ENCODE measurements around the gene CTR9.
A peak's percentile ranks its signal among the peaks of the same experiment; 100 is the strongest.

Gene CTR9

DNA sequence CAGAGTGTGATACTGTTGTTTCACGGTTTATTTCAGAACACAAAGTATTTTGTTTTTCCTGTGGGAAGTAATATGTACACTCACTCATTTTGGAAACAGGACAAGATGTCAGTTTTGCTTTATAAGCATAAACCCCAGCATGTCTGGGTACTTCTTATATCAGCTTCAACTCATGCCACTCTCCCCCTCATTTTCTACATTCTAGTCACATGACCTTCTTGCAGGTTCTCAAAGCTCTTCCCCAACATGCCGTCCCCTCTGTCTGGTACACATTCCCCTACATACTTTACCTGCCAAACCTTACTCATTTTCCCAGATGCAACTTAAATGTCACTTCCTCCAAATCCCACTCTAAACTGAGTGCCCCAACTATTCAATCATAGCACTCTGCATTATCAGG, 1.6 kb upstream of the CTR9 start:
- DNase-seq (ENCODE audit: low spot score in 2 of 2) (no peak), ATAC-seq (replicated peaks; ENCODE audit: extremely low read depth, poor library complexity, severe bottlenecking) (no peak)
- Mint-ChIP-seq H3K9me3 (no peaks in the 10 kb centered on the region), H3K4me1 (peaks cover 28% of the 10 kb centered on the region), H3K4me3 (no peak overlapping the region), H3K27ac (ENCODE audit: low read depth) (no peak overlapping the region), H3K36me3 (ENCODE audit: insufficient read depth) (peaks cover 8% of the 10 kb centered on the region), H3K27me3 (no peaks in the 10 kb centered on the region)

- Mint-ChIP-seq H3K4me3 (peak overlapping the region; percentile 95), H3K9me3 (no peaks in the 10 kb centered on the region), H3K27ac (ENCODE audit: low read depth) (peak overlapping the region; percentile 89), H3K4me1 (peaks cover 20% of the 10 kb centered on the region), H3K36me3 (ENCODE audit: insufficient read depth) (peaks cover 19% of the 10 kb centered on the region), H3K27me3 (no peaks in the 10 kb centered on the region)
- DNase-seq (ENCODE audit: low spot score in 2 of 2) (no peak), ATAC-seq (replicated peaks; ENCODE audit: extremely low read depth, poor library complexity, severe bottlenecking) (peak; percentile 28)
Observed at GRCh38 chr11:10751581-10751940, 515 bp downstream of the CTR9 start.

- H3K36me3 Mint-ChIP-seq (ENCODE audit: insufficient read depth), result peaks cover 23% of the 10 kb centered on the region
- no peaks in the 10 kb centered on the region for H3K9me3 Mint-ChIP-seq
- H3K27me3 Mint-ChIP-seq, result no peaks in the 10 kb centered on the region
- peak overlapping the region; percentile 89 for H3K27ac Mint-ChIP-seq (ENCODE audit: low read depth)
- ATAC-seq (replicated peaks; ENCODE audit: extremely low read depth, poor library complexity, severe bottlenecking), result no peak
- H3K4me3 Mint-ChIP-seq, result peak overlapping the region; percentile 95
- peaks cover 20% of the 10 kb centered on the region for H3K4me1 Mint-ChIP-seq
- no peak for DNase-seq (ENCODE audit: low spot score in 2 of 2)
Observed at GRCh38 chr11:10752061-10752460, 1.0 kb downstream of the CTR9 start.

GRCh38 chr11:10752486-10752885, 1.4 kb downstream of the CTR9 start:
- Mint-ChIP-seq H3K9me3 (no peaks in the 10 kb centered on the region), H3K27ac (ENCODE audit: low read depth) (no peak overlapping the region), H3K27me3 (no peaks in the 10 kb centered on the region), H3K36me3 (ENCODE audit: insufficient read depth) (peaks cover 27% of the 10 kb centered on the region), H3K4me3 (peak overlapping the region; percentile 95), H3K4me1 (peaks cover 20% of the 10 kb centered on the region)
- DNase-seq (ENCODE audit: low spot score in 2 of 2), result no peak
- ATAC-seq (replicated peaks; ENCODE audit: extremely low read depth, poor library complexity, severe bottlenecking), result no peak

DNA sequence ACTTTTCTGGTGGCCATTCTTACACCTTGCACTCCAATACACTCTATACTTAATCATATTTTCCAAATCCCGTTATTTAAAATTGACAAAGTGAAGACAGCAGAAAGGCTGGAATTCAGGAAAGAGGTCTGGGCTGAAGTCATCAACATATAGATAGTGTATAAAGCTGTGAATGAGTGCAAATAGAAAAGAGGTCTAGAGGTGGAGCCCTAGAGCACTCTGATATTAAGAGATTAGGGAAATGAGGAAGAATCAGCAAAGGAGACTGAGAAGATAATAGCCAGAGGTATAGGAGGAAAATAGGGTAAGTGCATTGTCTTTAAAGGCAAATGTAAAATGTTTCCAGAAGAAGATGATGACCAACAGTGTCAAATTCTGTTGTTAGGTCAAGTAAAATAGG, 7.9 kb downstream of the CTR9 start:
- peaks cover 5% of the 10 kb centered on the region for H3K4me1 Mint-ChIP-seq
- ATAC-seq (replicated peaks; ENCODE audit: extremely low read depth, poor library complexity, severe bottlenecking) (no peak), DNase-seq (ENCODE audit: low spot score in 2 of 2) (no peak)
- no peaks in the 10 kb centered on the region for H3K9me3 Mint-ChIP-seq
- peaks cover 42% of the 10 kb centered on the region for H3K36me3 Mint-ChIP-seq (ENCODE audit: insufficient read depth)
- no peak overlapping the region for H3K27ac Mint-ChIP-seq (ENCODE audit: low read depth)
- no peak overlapping the region for H3K4me3 Mint-ChIP-seq
- no peaks in the 10 kb centered on the region for H3K27me3 Mint-ChIP-seq

DNA sequence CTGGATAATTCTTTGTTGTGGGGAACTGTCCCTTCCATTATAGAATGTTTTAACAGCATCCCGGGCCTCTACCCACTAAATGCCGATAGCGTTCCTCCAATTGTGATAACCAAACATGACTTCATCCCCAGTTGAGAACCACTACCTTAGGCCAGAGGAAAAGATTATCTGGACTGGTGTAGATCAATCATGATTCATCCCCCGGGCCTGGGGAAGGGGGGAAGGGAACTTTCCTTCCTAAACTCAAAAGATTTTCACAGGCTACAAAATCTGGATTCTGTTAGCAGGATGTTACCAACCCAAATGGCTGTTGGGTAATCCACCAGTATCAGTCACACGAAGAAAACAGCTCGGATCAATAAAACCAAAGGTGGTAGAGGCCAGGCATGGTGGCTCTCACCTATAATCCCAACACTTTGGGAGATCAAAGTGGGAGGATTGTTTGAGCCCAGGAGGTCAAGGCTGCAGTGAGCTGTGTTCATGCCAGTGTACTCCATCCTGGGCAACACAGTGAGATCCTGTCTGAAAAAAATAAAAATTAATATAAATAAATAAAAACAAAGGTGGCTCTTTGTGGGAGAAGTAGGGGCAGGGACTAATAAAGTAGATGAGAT, 10.1 kb downstream of the CTR9 start:
- no peak overlapping the region for H3K4me3 Mint-ChIP-seq

DNA sequence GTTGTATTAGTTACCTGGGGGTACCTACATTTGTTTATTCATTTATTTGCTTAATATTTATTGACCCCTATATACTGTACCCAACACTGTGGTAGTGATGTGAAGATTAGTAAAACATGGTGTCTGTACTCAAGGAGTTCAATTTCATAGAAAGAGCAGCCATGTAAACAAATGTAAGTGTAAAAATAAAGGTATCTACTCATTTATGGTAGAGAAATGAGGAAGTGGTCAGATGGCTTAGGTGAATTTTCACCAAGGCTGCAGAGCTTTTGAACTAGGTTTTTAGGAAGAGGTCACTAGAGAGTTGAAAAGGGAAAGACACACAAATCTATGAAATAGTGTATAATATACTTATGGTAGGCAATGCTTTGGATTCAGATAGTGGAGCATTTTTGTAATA, 11.1 kb downstream of the CTR9 start:
- H3K36me3 Mint-ChIP-seq (ENCODE audit: insufficient read depth), result peaks cover 51% of the 10 kb centered on the region
- H3K4me3 Mint-ChIP-seq, result no peak overlapping the region
- peaks cover 5% of the 10 kb centered on the region for H3K4me1 Mint-ChIP-seq
- DNase-seq (ENCODE audit: low spot score in 2 of 2) (no peak), ATAC-seq (replicated peaks; ENCODE audit: extremely low read depth, poor library complexity, severe bottlenecking) (no peak)
- no peak overlapping the region for H3K27ac Mint-ChIP-seq (ENCODE audit: low read depth)
- H3K27me3 Mint-ChIP-seq, result no peaks in the 10 kb centered on the region
- no peaks in the 10 kb centered on the region for H3K9me3 Mint-ChIP-seq

More for the DNA sequence above, 10.1 kb downstream of the CTR9 start:
- Mint-ChIP-seq H3K36me3 (ENCODE audit: insufficient read depth) (peaks cover 51% of the 10 kb centered on the region), H3K4me1 (peaks cover 5% of the 10 kb centered on the region), H3K27me3 (no peaks in the 10 kb centered on the region), H3K27ac (ENCODE audit: low read depth) (no peak overlapping the region), H3K9me3 (no peaks in the 10 kb centered on the region)
- DNase-seq (ENCODE audit: low spot score in 2 of 2), result no peak
- ATAC-seq (replicated peaks; ENCODE audit: extremely low read depth, poor library complexity, severe bottlenecking), result no peak

GRCh38 chr11:10762913-10763421, 11.9 kb downstream of the CTR9 start:
- Mint-ChIP-seq H3K4me1 (peaks cover 5% of the 10 kb centered on the region), H3K27ac (ENCODE audit: low read depth) (no peak overlapping the region), H3K9me3 (no peaks in the 10 kb centered on the region), H3K4me3 (no peak overlapping the region), H3K36me3 (ENCODE audit: insufficient read depth) (peaks cover 49% of the 10 kb centered on the region), H3K27me3 (no peaks in the 10 kb centered on the region)
- DNase-seq (ENCODE audit: low spot score in 2 of 2), result no peak
- ATAC-seq (replicated peaks; ENCODE audit: extremely low read depth, poor library complexity, severe bottlenecking), result no peak

DNA sequence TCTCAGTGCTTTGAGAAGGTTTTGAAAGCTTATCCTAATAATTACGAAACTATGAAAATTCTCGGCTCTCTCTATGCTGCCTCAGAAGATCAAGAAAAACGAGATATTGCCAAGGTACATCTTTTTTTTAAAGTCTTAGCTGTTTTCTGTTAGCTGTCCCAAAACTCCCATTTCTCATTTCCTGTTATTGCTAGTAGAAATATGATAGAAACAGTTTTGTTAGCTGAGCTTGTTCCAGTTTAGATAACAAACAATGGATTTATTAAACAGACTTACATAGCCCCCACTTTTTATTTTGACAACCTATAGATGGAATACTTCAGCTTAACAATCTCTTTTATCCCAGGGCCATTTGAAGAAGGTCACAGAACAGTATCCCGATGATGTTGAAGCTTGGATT, 12.7 kb downstream of the CTR9 start:
- no peak for DNase-seq (ENCODE audit: low spot score in 2 of 2)
- H3K36me3 Mint-ChIP-seq (ENCODE audit: insufficient read depth), result peaks cover 51% of the 10 kb centered on the region
- no peak overlapping the region for H3K27ac Mint-ChIP-seq (ENCODE audit: low read depth)

GRCh38 chr11:10764412-10764811, 13.4 kb downstream of the CTR9 start:
- no peak for DNase-seq (ENCODE audit: low spot score in 2 of 2)
- peaks cover 5% of the 10 kb centered on the region for H3K4me1 Mint-ChIP-seq
- H3K27ac Mint-ChIP-seq (ENCODE audit: low read depth), result no peak overlapping the region

More for the DNA sequence above, 12.7 kb downstream of the CTR9 start:
- peaks cover 5% of the 10 kb centered on the region for H3K4me1 Mint-ChIP-seq
- no peaks in the 10 kb centered on the region for H3K9me3 Mint-ChIP-seq
- no peak overlapping the region for H3K4me3 Mint-ChIP-seq
- no peaks in the 10 kb centered on the region for H3K27me3 Mint-ChIP-seq
- ATAC-seq (replicated peaks; ENCODE audit: extremely low read depth, poor library complexity, severe bottlenecking), result no peak

GRCh38 chr11:10770626-10771254, 19.7 kb downstream of the CTR9 start:
- no peaks in the 10 kb centered on the region for H3K4me1 Mint-ChIP-seq
- H3K36me3 Mint-ChIP-seq (ENCODE audit: insufficient read depth), result peaks cover 78% of the 10 kb centered on the region
- no peak for DNase-seq (ENCODE audit: low spot score in 2 of 2)
- no peak overlapping the region for H3K27ac Mint-ChIP-seq (ENCODE audit: low read depth)
- H3K9me3 Mint-ChIP-seq, result no peaks in the 10 kb centered on the region
- ATAC-seq (replicated peaks; ENCODE audit: extremely low read depth, poor library complexity, severe bottlenecking), result no peak
- H3K27me3 Mint-ChIP-seq, result no peaks in the 10 kb centered on the region
- no peak overlapping the region for H3K4me3 Mint-ChIP-seq

More at GRCh38 chr11:10764412-10764811, 13.4 kb downstream of the CTR9 start:
- H3K36me3 Mint-ChIP-seq (ENCODE audit: insufficient read depth), result peaks cover 57% of the 10 kb centered on the region
- no peak overlapping the region for H3K4me3 Mint-ChIP-seq
- H3K9me3 Mint-ChIP-seq, result no peaks in the 10 kb centered on the region
- no peak for ATAC-seq (replicated peaks; ENCODE audit: extremely low read depth, poor library complexity, severe bottlenecking)
- no peaks in the 10 kb centered on the region for H3K27me3 Mint-ChIP-seq

DNA sequence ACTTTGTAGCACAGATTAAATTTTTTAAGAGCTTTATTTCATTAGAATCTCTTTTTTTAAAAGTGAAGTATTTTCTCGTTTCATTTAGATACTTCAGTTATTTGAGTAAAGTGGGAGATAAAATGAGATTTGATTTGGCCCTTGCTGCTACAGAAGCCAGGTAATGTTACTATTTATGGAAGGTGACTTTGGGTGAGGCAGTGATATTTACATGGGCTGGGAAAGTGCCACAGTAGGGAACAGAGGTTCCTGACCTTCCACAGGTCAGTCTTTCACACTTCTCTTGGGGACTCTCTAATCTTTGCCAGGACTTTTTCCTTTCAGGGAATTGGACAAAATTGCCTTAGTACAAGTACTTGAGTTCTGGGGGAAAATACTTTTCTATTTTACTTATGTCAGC, 20.4 kb downstream of the CTR9 start:
- H3K9me3 Mint-ChIP-seq, result no peaks in the 10 kb centered on the region
- DNase-seq (ENCODE audit: low spot score in 2 of 2) (no peak), ATAC-seq (replicated peaks; ENCODE audit: extremely low read depth, poor library complexity, severe bottlenecking) (no peak)
- H3K4me1 Mint-ChIP-seq, result no peaks in the 10 kb centered on the region
- H3K36me3 Mint-ChIP-seq (ENCODE audit: insufficient read depth), result peaks cover 80% of the 10 kb centered on the region
- H3K4me3 Mint-ChIP-seq, result no peak overlapping the region
- no peak overlapping the region for H3K27ac Mint-ChIP-seq (ENCODE audit: low read depth)
- no peaks in the 10 kb centered on the region for H3K27me3 Mint-ChIP-seq

DNA sequence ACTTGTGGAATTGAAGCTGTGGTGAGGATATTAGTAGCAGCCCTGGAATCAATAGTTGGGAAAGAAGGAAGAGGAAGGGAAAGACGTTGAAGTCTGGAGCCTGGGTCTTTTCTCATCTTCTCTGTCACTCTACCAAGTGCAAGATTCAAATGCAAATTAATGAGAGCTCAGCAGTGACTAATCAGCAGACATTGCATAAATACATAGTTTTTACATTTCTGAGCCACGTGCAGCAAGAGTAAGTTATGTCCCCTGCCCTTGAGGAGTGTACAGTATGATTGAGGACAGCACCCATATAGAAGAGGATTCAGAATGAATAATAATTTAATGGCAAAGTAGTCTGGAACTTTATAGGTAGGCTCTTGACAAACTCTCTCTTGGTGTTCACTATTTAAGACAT, 23.8 kb downstream of the CTR9 start:
- H3K9me3 Mint-ChIP-seq, result no peaks in the 10 kb centered on the region
- DNase-seq (ENCODE audit: low spot score in 2 of 2) (no peak), ATAC-seq (replicated peaks; ENCODE audit: extremely low read depth, poor library complexity, severe bottlenecking) (no peak)
- H3K4me3 Mint-ChIP-seq, result no peak overlapping the region
- no peak overlapping the region for H3K27ac Mint-ChIP-seq (ENCODE audit: low read depth)
- H3K36me3 Mint-ChIP-seq (ENCODE audit: insufficient read depth), result peaks cover 84% of the 10 kb centered on the region
- no peaks in the 10 kb centered on the region for H3K4me1 Mint-ChIP-seq
- H3K27me3 Mint-ChIP-seq, result no peaks in the 10 kb centered on the region

Data from central memory CD8-positive, alpha-beta T cell (primary cell).